SK-N-SH treated with all-trans-retinoic acid at 6 μM for 48 hours (cell line): ENCODE measurements around the gene CHN1.

Experiments
- ATAC-seq: fragments of 200-7000 bp; cut with Tn5 transposase; 3 replicates; pipeline ENCODE4 v1.9.1; 2020; ENCODE audit warnings: mild to moderate bottlenecking, moderate library complexity
- ARNTL ChIP-seq: fragments of 450-650 bp; formaldehyde crosslinking; IDR thresholded peaks from 2 replicates; pipeline ENCODE4 v1.5.0; 2020; ENCODE audit warnings: low read depth, mild to moderate bottlenecking, moderate library complexity, borderline replicate concordance
- BACH2 ChIP-seq: fragments of 250-450 bp; sonication (Bioruptor Pico); IDR thresholded peaks from 2 replicates; pipeline ENCODE4 v1.9.0; 2021; ENCODE audit warnings: mild to moderate bottlenecking, borderline replicate concordance
- CREB5 ChIP-seq: fragments of 250-450 bp; sonication (Bioruptor Pico); IDR thresholded peaks from 2 replicates; pipeline ENCODE4 v1.5.1; 2020; ENCODE audit warnings: low read depth, mild to moderate bottlenecking, moderate library complexity
- CSDC2 ChIP-seq: fragments of 250-450 bp; sonication (Bioruptor Pico); IDR thresholded peaks from 2 replicates; pipeline ENCODE4 v1.5.0; 2020; ENCODE audit warnings: mild to moderate bottlenecking, moderate library complexity
- CSRNP3 ChIP-seq: fragments of 250-450 bp; sonication (Bioruptor Pico); IDR thresholded peaks from 2 replicates; pipeline ENCODE4 v1.5.1; 2021; ENCODE audit warnings: mild to moderate bottlenecking, moderate library complexity
- ESRRG ChIP-seq: fragments of 250-450 bp; sonication (Bioruptor Pico); IDR thresholded peaks from 2 replicates; pipeline ENCODE4 v1.6.1; 2021; ENCODE audit warnings: mild to moderate bottlenecking
- GLIS3 ChIP-seq: fragments of 250-450 bp; sonication (Bioruptor Pico); IDR thresholded peaks from 2 replicates; pipeline ENCODE4 v1.5.0; 2020; ENCODE audit warnings: mild to moderate bottlenecking, moderate library complexity
- ISL1 ChIP-seq: fragments of 250-450 bp; sonication (Bioruptor Pico); IDR thresholded peaks from 2 replicates; pipeline ENCODE4 v2.1.2; 2022; ENCODE audit warnings: mild to moderate bottlenecking, moderate library complexity
- OSR1 ChIP-seq: fragments of 250-450 bp; sonication (Bioruptor Pico); IDR thresholded peaks from 2 replicates; pipeline ENCODE4 v1.8.0; 2022; ENCODE audit warnings: moderate library complexity, mild to moderate bottlenecking, inconsistent platforms
- PATZ1 ChIP-seq: fragments of 250-450 bp; sonication (Bioruptor Pico); IDR thresholded peaks from 2 replicates; pipeline ENCODE4 v1.8.0; 2020; ENCODE audit warnings: mild to moderate bottlenecking, moderate library complexity, borderline replicate concordance
- POU6F1 ChIP-seq: fragments of 250-450 bp; sonication (Bioruptor Pico); IDR thresholded peaks from 2 replicates; pipeline ENCODE4 v1.8.0; 2021; ENCODE audit warnings: low read depth, mild to moderate bottlenecking, moderate library complexity, borderline replicate concordance
- RARB ChIP-seq: fragments of 250-450 bp; sonication (Bioruptor Pico); IDR thresholded peaks from 2 replicates; pipeline ENCODE4 v1.8.0; 2021; ENCODE audit warnings: mild to moderate bottlenecking, moderate library complexity
- SNAI2 ChIP-seq: fragments of 250-450 bp; sonication (Bioruptor Pico); IDR thresholded peaks from 2 replicates; pipeline ENCODE4 v1.5.0; 2020; ENCODE audit warnings: mild to moderate bottlenecking, moderate library complexity
- TCF4 ChIP-seq: fragments of 250-450 bp; sonication (Bioruptor Pico); IDR thresholded peaks from 2 replicates; pipeline ENCODE4 v1.8.0; 2021; ENCODE audit warnings: mild to moderate bottlenecking, moderate library complexity, borderline replicate concordance
- TOX ChIP-seq: fragments of 250-450 bp; sonication (Bioruptor Pico); IDR thresholded peaks from 2 replicates; pipeline ENCODE4 v1.8.0; 2021; ENCODE audit warnings: mild to moderate bottlenecking, moderate library complexity, borderline replicate concordance
- TSHZ2 ChIP-seq: fragments of 250-450 bp; sonication (Bioruptor Pico); IDR thresholded peaks from 2 replicates; pipeline ENCODE4 v1.5.0; 2020; ENCODE audit warnings: mild to moderate bottlenecking, moderate library complexity
- ZC3H10 ChIP-seq: fragments of 250-450 bp; sonication (Bioruptor Pico); IDR thresholded peaks from 2 replicates; pipeline ENCODE4 v1.5.1; 2021; ENCODE audit warnings: mild to moderate bottlenecking, moderate library complexity
- ZFP3 ChIP-seq: fragments of 250-450 bp; sonication (Bioruptor Pico); IDR thresholded peaks from 2 replicates; pipeline ENCODE4 v1.5.0; 2020; ENCODE audit warnings: mild to moderate bottlenecking, moderate library complexity
- ZFP30 ChIP-seq: fragments of 450-650 bp; formaldehyde crosslinking; IDR thresholded peaks from 2 replicates; pipeline ENCODE4 v1.5.0; 2022; ENCODE audit warnings: mild to moderate bottlenecking, moderate library complexity
- ZNF565 ChIP-seq: fragments of 450-650 bp; formaldehyde crosslinking; conservative IDR thresholded peaks from 2 replicates; pipeline ENCODE4 v1.5.0; 2020; ENCODE audit warnings: low read depth, mild to moderate bottlenecking, moderate library complexity
- ZNF70 ChIP-seq: fragments of 450-650 bp; formaldehyde crosslinking; IDR thresholded peaks from 2 replicates; pipeline ENCODE4 v1.5.0; 2020; ENCODE audit warnings: mild to moderate bottlenecking, moderate library complexity
- ZNF8 ChIP-seq: fragments of 450-650 bp; formaldehyde crosslinking; IDR thresholded peaks from 2 replicates; pipeline ENCODE4 v1.5.0; 2020; ENCODE audit warnings: mild to moderate bottlenecking, moderate library complexity

The CHN1 gene

GRCh38 chr2:174787487-174788205 lies 217.5 kb downstream of the CHN1 start:
- ATAC-seq, result peak; percentile 95

GRCh38 chr2:174786066-174786725 lies 219.0 kb downstream of the CHN1 start:
- TF ChIP-seq ZNF70 (CRISPR knock-in tag) (no peak), ISL1 (CRISPR knock-in tag) (no peak), BACH2 (CRISPR knock-in tag) (no peak), OSR1 (no peak), GLIS3 (CRISPR knock-in tag) (no peak), TOX (no peak), SNAI2 (CRISPR knock-in tag) (no peak), POU6F1 (CRISPR knock-in tag) (no peak), RARB (no peak), ZC3H10 (CRISPR knock-in tag) (no peak), ZNF565 (CRISPR knock-in tag) (no peak), ZFP3 (CRISPR knock-in tag) (no peak)
- TF ChIP-seq, all 23 proteins: peak for 0
- no peak for ATAC-seq

More at GRCh38 chr2:174787487-174788205, 217.5 kb downstream of the CHN1 start:
- TF ChIP-seq TCF4 (CRISPR knock-in tag) (peak; percentile 84; the same call in 1 of the 2 replicates), CSRNP3 (CRISPR knock-in tag) (no peak)

- TF ChIP-seq ESRRG (CRISPR knock-in tag), result no peak
- no peak for TF ChIP-seq BACH2 (CRISPR knock-in tag)
- TF ChIP-seq SNAI2 (CRISPR knock-in tag), result no peak
- TF ChIP-seq PATZ1 (CRISPR knock-in tag), result no peak
- TF ChIP-seq CSDC2 (CRISPR knock-in tag), result no peak
- no peak for TF ChIP-seq CREB5 (CRISPR knock-in tag)
- TF ChIP-seq ZC3H10 (CRISPR knock-in tag), result no peak
- no peak for TF ChIP-seq TOX
- no peak for TF ChIP-seq ZNF565 (CRISPR knock-in tag)
- no peak for ATAC-seq
Measured at GRCh38 chr2:174785481-174785880, 219.7 kb downstream of the CHN1 start.

- TF ChIP-seq ESRRG (CRISPR knock-in tag) (no peak), RARB (no peak), ZFP30 (CRISPR knock-in tag) (no peak), TOX (no peak), TCF4 (CRISPR knock-in tag) (no peak), ARNTL (CRISPR knock-in tag) (no peak), GLIS3 (CRISPR knock-in tag) (no peak), ZNF565 (CRISPR knock-in tag) (no peak), PATZ1 (CRISPR knock-in tag) (no peak), ZNF8 (CRISPR knock-in tag) (no peak), SNAI2 (CRISPR knock-in tag) (no peak), ZNF70 (CRISPR knock-in tag) (no peak), ISL1 (CRISPR knock-in tag) (no peak), CSDC2 (CRISPR knock-in tag) (no peak), TSHZ2 (CRISPR knock-in tag) (no peak), OSR1 (no peak)
- peak; percentile 4; the same call in 1 of the 3 replicates for ATAC-seq
Measured at GRCh38 chr2:174784909-174785308, 220.3 kb downstream of the CHN1 start.
